22Rv1 (cell line): Measurements from ENCODE around the gene COL5A1.

Source experiments
- ZFX ChIP-seq: fragments of 450-650 bp; IDR thresholded peaks from 2 replicates; pipeline ENCODE4 v1.6.1; 2017; ENCODE audit warnings: antibody characterized with exemption, borderline replicate concordance
- TF ChIP-seq, protein P1 (sequence below): fragments of 450-650 bp; IDR thresholded peaks from 2 replicates; pipeline ENCODE4 v1.5.1; 2017; ENCODE audit warnings: mild to moderate bottlenecking

DNA sequence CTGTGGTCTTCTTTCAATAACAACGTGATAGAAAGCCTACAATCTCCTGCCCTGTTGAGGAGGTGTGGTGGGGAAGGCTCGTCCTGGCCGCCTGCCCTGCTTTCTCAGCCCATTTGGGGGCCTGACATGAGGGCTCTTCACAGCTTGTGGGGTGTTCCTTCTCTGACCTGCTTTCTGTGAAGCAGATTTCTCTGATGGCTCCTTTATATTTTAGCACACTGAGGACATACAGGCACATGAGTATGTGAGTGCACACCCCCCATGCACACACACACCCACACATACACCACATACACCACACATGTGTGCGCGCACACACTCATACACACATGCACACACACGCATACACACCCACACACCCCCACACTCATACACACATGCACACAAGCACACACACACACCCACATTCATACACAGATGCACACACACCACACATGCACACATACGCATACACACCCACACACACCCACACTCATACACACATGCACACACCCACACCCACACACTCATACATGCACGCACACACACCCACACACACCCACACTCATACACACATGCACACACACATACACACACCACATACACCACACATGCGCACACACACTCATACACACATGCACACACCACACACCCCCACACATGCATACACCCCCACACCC is 117.5 kb downstream of the COL5A1 start:
- TF ChIP-seq, protein P1, sequence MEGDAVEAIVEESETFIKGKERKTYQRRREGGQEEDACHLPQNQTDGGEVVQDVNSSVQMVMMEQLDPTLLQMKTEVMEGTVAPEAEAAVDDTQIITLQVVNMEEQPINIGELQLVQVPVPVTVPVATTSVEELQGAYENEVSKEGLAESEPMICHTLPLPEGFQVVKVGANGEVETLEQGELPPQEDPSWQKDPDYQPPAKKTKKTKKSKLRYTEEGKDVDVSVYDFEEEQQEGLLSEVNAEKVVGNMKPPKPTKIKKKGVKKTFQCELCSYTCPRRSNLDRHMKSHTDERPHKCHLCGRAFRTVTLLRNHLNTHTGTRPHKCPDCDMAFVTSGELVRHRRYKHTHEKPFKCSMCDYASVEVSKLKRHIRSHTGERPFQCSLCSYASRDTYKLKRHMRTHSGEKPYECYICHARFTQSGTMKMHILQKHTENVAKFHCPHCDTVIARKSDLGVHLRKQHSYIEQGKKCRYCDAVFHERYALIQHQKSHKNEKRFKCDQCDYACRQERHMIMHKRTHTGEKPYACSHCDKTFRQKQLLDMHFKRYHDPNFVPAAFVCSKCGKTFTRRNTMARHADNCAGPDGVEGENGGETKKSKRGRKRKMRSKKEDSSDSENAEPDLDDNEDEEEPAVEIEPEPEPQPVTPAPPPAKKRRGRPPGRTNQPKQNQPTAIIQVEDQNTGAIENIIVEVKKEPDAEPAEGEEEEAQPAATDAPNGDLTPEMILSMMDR: no peak
- no peak for TF ChIP-seq ZFX
